T-helper 17 cell (primary cell): ENCODE results near the gene HARS1. TPM values are rescaled to one million over a fixed set of nuclear protein-coding genes. Genes with fewer than 3 reads are reported as not detected.

ENCODE experiments used
- total RNA-seq, 4 donors: library from RNA in 2 of 4; stranded (reverse) in 2 of 4; gene quantifications; one replicate each; pipeline ENCODE4 v1.2.3 and lab custom pipeline; 2022 to 2026

Gene HARS1
- total RNA-seq, 2 donors from 2014 or later: 44.8 to 49.3 TPM

Other genes with a start within 250 kb of the HARS1 start
- 10 to 100 TPM in 1 of 2 donors, 1 to 10 TPM in 1; 9.1 to 14.0 TPM for gene EIF4EBP3, start 143.7 kb downstream of the HARS1 start, total RNA-seq
- 10 to 100 TPM; 29.9 to 33.2 TPM for gene SRA1, start 133.9 kb downstream of the HARS1 start, total RNA-seq
- 10 to 100 TPM; 47.5 to 59.0 TPM for gene APBB3, start 126.8 kb downstream of the HARS1 start, total RNA-seq
- 10 to 100 TPM; 43.2 to 45.0 TPM for gene SLC35A4, start 126.5 kb downstream of the HARS1 start, total RNA-seq
- 1 to 10 TPM; 1.4 to 9.2 TPM for gene CD14, start 58.2 kb downstream of the HARS1 start, total RNA-seq
- 10 to 100 TPM; 18.3 to 23.1 TPM for gene TMCO6, start 51.9 kb downstream of the HARS1 start, total RNA-seq
- gene NDUFA2, start 43.7 kb downstream of the HARS1 start, total RNA-seq: 10 to 100 TPM; 40.7 to 46.2 TPM
- gene IK, start 43.5 kb downstream of the HARS1 start, total RNA-seq: 100 to 1,000 TPM; 168 to 172 TPM
- gene WDR55, start 26.5 kb downstream of the HARS1 start, total RNA-seq: 10 to 100 TPM; 34.8 to 36.3 TPM
- gene DND1, start 17.8 kb downstream of the HARS1 start, total RNA-seq: 1 to 10 TPM; 1.2 to 1.9 TPM
- 10 to 100 TPM; 33.5 to 34.9 TPM for gene HARS2, start 85 bp upstream of the HARS1 start, total RNA-seq
- gene ZMAT2, start 9.1 kb upstream of the HARS1 start, total RNA-seq: 10 to 100 TPM; 40.9 to 41.5 TPM
- gene PCDHA1, start 94.8 kb upstream of the HARS1 start, total RNA-seq: not detected
- not detected for gene PCDHA2, start 103.5 kb upstream of the HARS1 start, total RNA-seq
- gene PCDHA3, start 109.7 kb upstream of the HARS1 start, total RNA-seq: not detected
- gene PCDHA4, start 115.7 kb upstream of the HARS1 start, total RNA-seq: not detected
- gene PCDHA5, start 130.2 kb upstream of the HARS1 start, total RNA-seq: not detected
- not detected for gene PCDHA6, start 136.6 kb upstream of the HARS1 start, total RNA-seq
- gene PCDHA7, start 142.9 kb upstream of the HARS1 start, total RNA-seq: not detected
- not detected for gene PCDHA8, start 149.8 kb upstream of the HARS1 start, total RNA-seq
- not detected for gene PCDHA9, start 157.0 kb upstream of the HARS1 start, total RNA-seq
- not detected for gene PCDHA10, start 164.5 kb upstream of the HARS1 start, total RNA-seq
- gene PCDHA11, start 177.6 kb upstream of the HARS1 start, total RNA-seq: not detected
- gene PCDHA12, start 183.9 kb upstream of the HARS1 start, total RNA-seq: not detected
- not detected for gene PCDHA13, start 190.8 kb upstream of the HARS1 start, total RNA-seq
- not detected for gene PCDHAC1, start 234.9 kb upstream of the HARS1 start, total RNA-seq